ENCODE results near the gene KCNK15.
A peak's percentile ranks its signal among the peaks of the same experiment; 100 is the strongest.

KCNK15 gene

GRCh38 chr20:44742304-44743079 is 3.2 kb upstream of the KCNK15 start:
- TF ChIP-seq CTCF (IDR thresholded peaks at IDR 0.05; ENCODE audit: insufficient read depth, low read depth, low read length, missing control alignments) = no peak
- H3K4me3 ChIP-seq (ENCODE audit: low read length) = no peak overlapping the region
- DNase-seq (ENCODE audit: low read depth) = no peak

GRCh38 chr20:44743080-44743701 is 2.5 kb upstream of the KCNK15 start:
- no peak overlapping the region for H3K4me3 ChIP-seq (ENCODE audit: low read length)
- TF ChIP-seq CTCF (IDR thresholded peaks at IDR 0.05; ENCODE audit: insufficient read depth, low read depth, low read length, missing control alignments) = no peak
- no peak for DNase-seq (ENCODE audit: low read depth)

- no peak for DNase-seq (ENCODE audit: low read depth)
- no peak overlapping the region for H3K4me3 ChIP-seq (ENCODE audit: low read length)
- no peak for TF ChIP-seq CTCF (IDR thresholded peaks at IDR 0.05; ENCODE audit: insufficient read depth, low read depth, low read length, missing control alignments)
These were observed 1.6 kb upstream of the KCNK15 start for GRCh38 chr20:44743916-44744655.

GRCh38 chr20:44745122-44745597 is 505 bp upstream of the KCNK15 start:
- no peak overlapping the region for H3K4me3 ChIP-seq (ENCODE audit: low read length)
- TF ChIP-seq CTCF (IDR thresholded peaks at IDR 0.05; ENCODE audit: insufficient read depth, low read depth, low read length, missing control alignments) = no peak
- no peak for DNase-seq (ENCODE audit: low read depth)

GRCh38 chr20:44746367-44747165 is 901 bp downstream of the KCNK15 start:
- peak overlapping the region; percentile 32 for H3K4me3 ChIP-seq (ENCODE audit: low read length)
- DNase-seq (ENCODE audit: low read depth) = no peak
- no peak for TF ChIP-seq CTCF (IDR thresholded peaks at IDR 0.05; ENCODE audit: insufficient read depth, low read depth, low read length, missing control alignments)

GRCh38 chr20:44747166-44748004 is 1.7 kb downstream of the KCNK15 start:
- H3K4me3 ChIP-seq (ENCODE audit: low read length) = no peak overlapping the region
- peak; percentile 82 for DNase-seq (ENCODE audit: low read depth)
- peak; percentile 78 for TF ChIP-seq CTCF (IDR thresholded peaks at IDR 0.05; ENCODE audit: insufficient read depth, low read depth, low read length, missing control alignments)
